PC-9 (cell line): ENCODE measurements around the gene UBE2D4. TPM values are rescaled to one million over a fixed set of nuclear protein-coding genes. Genes with fewer than 3 reads are reported as not detected.
A peak's percentile ranks its signal among the peaks of the same experiment; 100 is the strongest.

Experiments
- BruUV-seq: library from RNA; stranded (reverse); fragments of 400-500 nt; replicated peaks from 2 replicates; lab custom pipeline; 2021; lab: Mats Ljungman, UMichigan
- CTCF ChIA-PET: fragments of 300-600 bp; sonication (Branson Sonifier 250); formaldehyde crosslinking; loops from one replicate; lab custom pipeline; 2022; ENCODE audit warnings: antibody characterized with exemption; lab: Charles Lee
- POLR2A ChIA-PET: fragments of 300-600 bp; sonication (Branson Sonifier 250); formaldehyde crosslinking; loops from one replicate; lab custom pipeline; 2022; ENCODE audit warnings: antibody characterized with exemption; ENCODE audit not compliant: unreplicated experiment; lab: Charles Lee
- DNase-seq, 2 experiments: peaks; one replicate each; pipeline versions ENCODE4 v3.0.0 to v3.0.0-alpha.2; 2015 to 2022; ENCODE audit warnings: mixed read lengths in 1 of 2
- H2AFZ ChIP-seq: fragments of 200-600 bp; sonication (generic); 2 replicates; pipeline ENCODE4 v1.8.1; 2017; ENCODE audit warnings: antibody characterized with exemption
- H3F3A ChIP-seq: fragments of 200-600 bp; sonication (generic); 2 replicates; pipeline ENCODE4 v1.8.1; 2017; ENCODE audit warnings: antibody characterized with exemption, mild to moderate bottlenecking, low read depth; ENCODE audit not compliant: insufficient read depth
- H3K27ac ChIP-seq: fragments of 200-600 bp; sonication (generic); 2 replicates; pipeline ENCODE4 v1.6.1; 2016; ENCODE audit warnings: mixed run types
- H3K27me3 ChIP-seq: fragments of 200-600 bp; sonication (generic); 2 replicates; pipeline ENCODE4 v1.6.1; 2016; ENCODE audit warnings: low read depth, mixed run types; ENCODE audit not compliant: insufficient read depth
- H3K36me3 ChIP-seq: fragments of 200-600 bp; sonication (generic); 2 replicates; pipeline ENCODE4 v1.6.1; 2016; ENCODE audit warnings: low read depth, mixed run types
- H3K4me1 ChIP-seq: fragments of 200-600 bp; sonication (generic); replicated peaks from 2 replicates; pipeline ENCODE4 v1.6.1; 2016; ENCODE audit warnings: mixed run types; ENCODE audit not compliant: insufficient read depth
- H3K4me2 ChIP-seq: fragments of 200-600 bp; sonication (generic); 2 replicates; pipeline ENCODE4 v1.6.1; 2017; ENCODE audit warnings: mixed run types
- H3K4me3 ChIP-seq: fragments of 200-600 bp; sonication (generic); 2 replicates; pipeline ENCODE4 v1.6.1; 2016; ENCODE audit warnings: mixed run types
- H3K79me2 ChIP-seq: fragments of 200-600 bp; sonication (generic); 2 replicates; pipeline ENCODE4 v1.6.1; 2017; ENCODE audit warnings: low read depth, mixed run types
- H3K9me2 ChIP-seq: fragments of 200-600 bp; sonication (generic); 2 replicates; pipeline ENCODE4 v1.8.1; 2017; ENCODE audit warnings: mild to moderate bottlenecking; ENCODE audit not compliant: insufficient read depth
- H3K9me3 ChIP-seq: fragments of 200-600 bp; sonication (generic); 2 replicates; pipeline ENCODE4 v1.8.1; 2016; ENCODE audit warnings: low read depth; ENCODE audit not compliant: insufficient read depth
- H4K20me1 ChIP-seq: fragments of 200-600 bp; sonication (generic); 2 replicates; pipeline ENCODE4 v1.8.1; 2017; ENCODE audit not compliant: insufficient read depth
- EZH2 ChIP-seq: fragments of 200-600 bp; sonication (generic); IDR thresholded peaks from 2 replicates; pipeline ENCODE4 v1.8.0; 2017; ENCODE audit warnings: antibody characterized with exemption, low read depth
- intact Hi-C: fragments of 100-400 bp; cut with micrococcal nuclease; formaldehyde crosslinking; loops from one replicate; pipeline ENCODE4 v1.10.0; 2022; ENCODE audit not compliant: unreplicated experiment
- total RNA-seq: library from RNA; stranded (reverse); gene quantifications from 2 replicates; pipeline ENCODE4 v1.2.3, GENCODE V29; 2021
- TF ChIP-seq, protein P1 (sequence below): fragments of 200-600 bp; sonication (generic); conservative IDR thresholded peaks from 2 replicates; pipeline ENCODE4 v1.6.1; 2017; ENCODE audit warnings: mixed run types, antibody characterized with exemption, mild to moderate bottlenecking, moderate library complexity

Gene UBE2D4
- total RNA-seq, 1 experiment from 2014 or later: 17.1 TPM

DNA sequence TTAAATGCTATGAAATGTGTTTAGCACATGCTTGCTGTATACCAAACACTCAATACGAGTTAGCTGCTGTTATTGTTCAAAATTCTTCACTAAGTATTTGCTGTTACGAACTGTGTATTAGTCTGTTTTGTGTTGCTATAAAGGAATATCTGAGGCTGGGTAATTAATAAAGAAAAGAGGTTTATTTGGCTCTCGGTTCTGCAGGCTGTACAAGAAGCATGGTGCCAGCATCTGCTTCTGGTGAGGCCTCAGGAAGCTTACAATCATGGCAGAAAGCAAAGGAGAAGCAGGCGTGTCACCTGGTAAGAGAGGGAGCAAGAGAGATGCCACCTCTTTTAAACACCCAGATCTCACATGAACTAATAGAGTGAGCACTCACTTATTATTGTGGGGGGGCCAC, 1.6 kb downstream of the UBE2D4 start:
- Histone ChIP-seq H4K20me1 (no peaks in the 10 kb centered on the region), H2AFZ (no peak overlapping the region), H3K9me3 (no peaks in the 10 kb centered on the region), H3K4me3 (no peak overlapping the region), H3K4me1 (peaks cover 21% of the 10 kb centered on the region), H3K4me2 (peak overlapping the region; percentile 85; the same call in 1 of the 2 replicates), H3K27me3 (no peaks in the 10 kb centered on the region), H3K9me2 (no peaks in the 10 kb centered on the region), H3K79me2 (peaks cover 22% of the 10 kb centered on the region; the same call in 1 of the 2 replicates), H3K27ac (no peak overlapping the region), H3F3A (peaks cover 19% of the 10 kb centered on the region; the same call in 1 of the 2 replicates), H3K36me3 (no peaks in the 10 kb centered on the region)
- POLR2A ChIA-PET: no interaction called here
- no peak for TF ChIP-seq EZH2
- TF ChIP-seq, protein P1, sequence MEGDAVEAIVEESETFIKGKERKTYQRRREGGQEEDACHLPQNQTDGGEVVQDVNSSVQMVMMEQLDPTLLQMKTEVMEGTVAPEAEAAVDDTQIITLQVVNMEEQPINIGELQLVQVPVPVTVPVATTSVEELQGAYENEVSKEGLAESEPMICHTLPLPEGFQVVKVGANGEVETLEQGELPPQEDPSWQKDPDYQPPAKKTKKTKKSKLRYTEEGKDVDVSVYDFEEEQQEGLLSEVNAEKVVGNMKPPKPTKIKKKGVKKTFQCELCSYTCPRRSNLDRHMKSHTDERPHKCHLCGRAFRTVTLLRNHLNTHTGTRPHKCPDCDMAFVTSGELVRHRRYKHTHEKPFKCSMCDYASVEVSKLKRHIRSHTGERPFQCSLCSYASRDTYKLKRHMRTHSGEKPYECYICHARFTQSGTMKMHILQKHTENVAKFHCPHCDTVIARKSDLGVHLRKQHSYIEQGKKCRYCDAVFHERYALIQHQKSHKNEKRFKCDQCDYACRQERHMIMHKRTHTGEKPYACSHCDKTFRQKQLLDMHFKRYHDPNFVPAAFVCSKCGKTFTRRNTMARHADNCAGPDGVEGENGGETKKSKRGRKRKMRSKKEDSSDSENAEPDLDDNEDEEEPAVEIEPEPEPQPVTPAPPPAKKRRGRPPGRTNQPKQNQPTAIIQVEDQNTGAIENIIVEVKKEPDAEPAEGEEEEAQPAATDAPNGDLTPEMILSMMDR: no peak
- CTCF ChIA-PET: no interaction called here
- intact Hi-C loops: loop anchor here (2.0 kb wide), 1 partner anchor 23 kb away; no protein-coding TSS in a partner anchor
- peak in 1 of 2 experiments; percentile 17 for DNase-seq
- no TSS peak for BruUV-seq

DNA sequence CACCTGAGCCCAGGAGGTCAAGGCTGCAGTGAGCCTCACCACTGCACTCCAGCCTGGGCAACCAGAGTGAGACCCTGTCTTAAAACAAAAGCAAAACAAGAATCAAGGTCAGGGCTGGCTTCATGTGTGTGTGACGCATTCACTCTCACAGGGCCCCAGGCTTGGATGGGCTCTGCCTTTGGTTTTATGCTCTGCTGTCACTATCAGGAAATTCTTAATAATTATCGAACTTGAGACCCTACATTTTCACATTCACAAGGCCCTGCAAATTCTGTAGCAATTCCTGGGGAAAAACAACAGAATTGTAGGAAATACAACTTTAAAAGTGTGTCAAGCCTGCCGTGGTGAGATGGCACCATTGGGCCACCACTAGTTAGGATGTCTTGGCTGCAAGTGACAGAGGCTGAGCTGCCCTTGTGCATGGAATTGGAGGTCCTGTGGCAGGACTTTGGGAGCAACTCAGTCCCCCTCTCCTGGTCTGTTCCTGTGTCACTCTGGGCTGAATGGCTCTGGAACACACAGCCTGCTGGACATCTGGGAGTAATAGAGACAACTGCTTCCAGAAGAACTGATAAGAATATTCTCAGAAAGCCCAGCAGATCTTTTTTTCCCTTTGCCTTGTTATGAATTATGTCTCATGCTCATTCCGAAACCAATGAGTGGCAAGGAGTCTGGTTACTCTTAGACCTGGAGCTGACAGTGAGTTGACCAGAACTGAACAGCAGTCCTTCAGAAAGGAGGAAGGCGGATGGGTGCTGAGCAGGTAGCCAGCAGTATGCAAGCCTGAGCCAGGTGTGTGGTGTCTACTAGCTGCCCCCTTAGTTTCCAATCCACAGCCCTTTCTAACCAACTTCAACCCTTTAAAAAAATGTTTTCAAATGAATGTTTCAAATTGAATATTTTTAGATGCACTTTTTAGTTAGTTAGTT, 3.6 kb downstream of the UBE2D4 start:
- intact Hi-C loops: no loop called here
- peaks cover 24% of the 10 kb centered on the region; the same call in 1 of the 2 replicates for H3F3A ChIP-seq
- no peaks in the 10 kb centered on the region for H3K9me3 ChIP-seq
- H3K9me2 ChIP-seq: no peaks in the 10 kb centered on the region
- no peak overlapping the region for H3K4me3 ChIP-seq
- H3K27me3 ChIP-seq: no peaks in the 10 kb centered on the region
- TF ChIP-seq, protein P1: no peak
- no peak for TF ChIP-seq EZH2
- H3K4me2 ChIP-seq: no peak overlapping the region
- H3K36me3 ChIP-seq: no peaks in the 10 kb centered on the region
- ChIA-PET POLR2A (interaction anchor here (0.7 kb wide), 1 partner anchor 262 kb away, joined by 3 read pairs; no protein-coding TSS in a partner anchor), CTCF (no interaction called here)
- H2AFZ ChIP-seq: no peak overlapping the region
- H3K79me2 ChIP-seq: peaks cover 8% of the 10 kb centered on the region; the same call in 1 of the 2 replicates
- DNase-seq: peak in 1 of 2 experiments; percentile 36
- no peaks in the 10 kb centered on the region for H4K20me1 ChIP-seq
- BruUV-seq: no TSS peak
- no peak overlapping the region for H3K27ac ChIP-seq
- H3K4me1 ChIP-seq: peaks cover 18% of the 10 kb centered on the region

DNA sequence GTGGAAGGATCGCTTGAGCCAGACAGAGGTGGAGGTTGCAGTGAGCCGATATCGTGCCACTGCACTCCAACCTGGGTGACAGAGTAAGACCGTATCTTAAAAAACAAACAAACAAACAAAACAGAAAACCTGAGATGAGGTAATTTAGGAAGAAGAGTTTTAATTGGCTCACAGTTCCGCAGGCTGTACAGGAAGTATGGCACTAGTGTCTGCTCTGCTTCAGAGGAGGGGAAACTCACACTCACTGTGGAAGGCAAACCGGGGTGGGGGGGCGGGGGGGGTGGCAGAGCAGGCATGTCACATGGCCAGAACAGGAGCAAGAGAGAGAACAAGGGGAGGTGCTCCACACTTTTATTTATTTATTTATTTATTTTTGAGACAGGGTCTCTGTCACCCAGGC, 5.1 kb downstream of the UBE2D4 start:
- ChIA-PET POLR2A (interaction anchor here (0.6 kb wide), 1 partner anchor 150 kb away, joined by 18 read pairs; no protein-coding TSS in a partner anchor), CTCF (interaction anchor here (0.6 kb wide), 1 partner anchor 26 kb away, joined by 10 read pairs; no protein-coding TSS in a partner anchor)
- no TSS peak for BruUV-seq
- Histone ChIP-seq H3K27me3 (no peaks in the 10 kb centered on the region), H4K20me1 (no peaks in the 10 kb centered on the region), H2AFZ (no peak overlapping the region), H3K27ac (no peak overlapping the region), H3K79me2 (no peaks in the 10 kb centered on the region), H3K4me3 (no peak overlapping the region), H3K9me2 (no peaks in the 10 kb centered on the region), H3K9me3 (no peaks in the 10 kb centered on the region), H3K4me1 (0 out of 2 replicates have a peak, but pooled peaks cover 10% of the 10 kb centered on the region), H3K36me3 (no peaks in the 10 kb centered on the region), H3K4me2 (no peak overlapping the region), H3F3A (peaks cover 17% of the 10 kb centered on the region; the same call in 1 of the 2 replicates)
- TF ChIP-seq, protein P1: no peak
- TF ChIP-seq EZH2: no peak
- DNase-seq: peak in 1 of 2 experiments; percentile 25
- intact Hi-C loops: no loop called here
